Iris pigment epithelial cell (primary cell): ENCODE results near the gene PACSIN2.
"Not testable (repeated sequence)": the region's sequence is repeated elsewhere in the genome, so short reads cannot be mapped to it uniquely, and the experiment has no call there.

ENCODE experiments used
- DNase-seq: peaks from one replicate; pipeline ENCODE4 v3.0.0-alpha.2; 2011; ENCODE audit warnings: low read depth

PACSIN2 gene

DNA sequence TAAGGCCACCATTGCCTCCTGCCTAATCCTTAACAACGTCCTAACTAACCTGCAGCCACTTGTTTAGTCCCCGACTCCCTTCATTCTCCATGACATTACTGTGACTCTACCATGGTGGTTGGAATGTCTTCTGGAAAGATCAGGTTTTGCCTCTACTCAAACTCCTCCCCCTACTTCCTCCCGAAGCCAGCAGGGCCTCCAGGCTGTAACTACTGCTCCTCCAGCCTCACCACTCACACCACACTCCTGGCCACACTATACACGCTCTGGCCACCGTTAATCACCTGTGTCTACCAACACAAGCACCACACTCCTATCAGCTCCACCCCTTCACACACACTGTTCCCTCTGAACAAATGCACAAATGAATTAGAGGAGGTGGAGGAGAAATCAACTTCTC, 69.2 kb downstream of the PACSIN2 start:
- DNase-seq = no peak

DNA sequence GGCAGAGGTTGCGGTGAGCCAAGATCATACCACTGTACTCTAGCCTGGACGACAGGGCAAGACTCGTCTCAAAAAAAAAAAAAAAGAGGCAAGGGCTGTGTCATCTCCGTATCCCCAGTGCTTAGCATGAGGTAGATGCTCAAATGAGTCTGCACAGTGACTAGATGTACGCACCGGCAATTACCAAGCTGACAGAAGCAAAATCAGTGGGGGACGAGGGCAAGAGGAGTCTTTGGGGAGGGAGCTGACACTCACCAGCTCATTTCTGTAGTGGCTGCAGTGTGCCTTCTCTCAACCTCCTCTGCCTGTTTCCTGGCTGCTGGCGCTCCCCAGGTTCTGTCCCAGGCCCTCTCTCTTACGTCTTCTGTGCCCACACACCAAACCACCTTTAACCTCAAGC, 69.9 kb downstream of the PACSIN2 start:
- DNase-seq = no peak

DNA sequence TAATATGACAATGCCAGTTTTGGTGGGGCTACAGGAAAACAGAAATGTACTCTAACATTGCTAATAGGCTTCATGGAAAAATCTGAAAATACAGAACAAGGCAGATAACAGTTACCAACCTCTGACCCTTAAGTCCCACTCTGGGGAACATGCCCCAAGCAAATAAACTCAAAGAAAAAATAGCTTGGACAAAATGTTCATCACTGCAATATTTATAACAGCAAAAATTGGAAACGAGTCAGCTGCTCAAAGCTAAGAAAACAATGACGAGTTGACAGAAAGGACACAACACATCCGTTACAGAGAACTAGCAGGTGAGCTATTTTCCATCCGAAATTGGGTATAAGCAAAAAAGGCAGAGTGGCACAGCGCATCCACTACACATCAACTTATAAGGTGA, 70.5 kb downstream of the PACSIN2 start:
- DNase-seq = no peak

DNA sequence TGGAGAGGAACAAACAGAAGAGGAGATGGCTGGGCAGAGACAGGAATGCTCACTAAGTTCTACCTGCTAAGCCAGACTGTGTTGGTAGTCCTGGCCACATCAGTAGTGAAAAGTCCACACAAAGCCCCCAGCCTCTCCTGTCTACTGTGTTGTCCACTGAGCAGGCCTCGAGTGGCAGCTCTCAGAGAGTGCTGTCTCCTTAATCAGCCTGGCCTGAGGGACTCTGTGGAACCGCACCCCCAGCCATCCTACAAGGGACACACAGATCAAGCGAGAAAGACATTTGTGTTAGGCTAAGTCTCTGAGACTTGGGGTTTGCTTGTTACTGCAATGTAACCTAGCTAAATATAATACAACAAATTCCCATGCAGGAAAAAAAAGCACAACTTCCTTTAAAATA, 71.0 kb downstream of the PACSIN2 start:
- no peak for DNase-seq

DNA sequence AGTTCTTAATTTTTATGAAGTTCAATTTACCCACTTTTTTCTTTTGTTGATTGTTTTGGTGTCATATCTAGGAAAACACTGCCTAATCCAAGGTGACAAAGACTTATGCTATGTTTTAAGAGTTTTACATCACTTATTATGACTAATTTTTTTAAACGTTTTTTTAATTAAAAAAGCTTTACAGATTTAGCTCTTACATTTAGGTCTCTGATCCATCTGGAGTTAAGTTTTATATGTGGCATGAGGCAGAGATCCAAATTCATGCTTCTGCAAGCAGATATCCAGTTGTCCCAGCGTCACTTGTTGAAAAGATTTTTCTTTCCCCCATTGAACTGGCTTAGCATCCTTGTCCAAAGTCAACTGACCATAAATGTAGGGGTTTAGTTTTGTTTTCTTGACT, 72.6 kb downstream of the PACSIN2 start:
- DNase-seq = no peak

DNA sequence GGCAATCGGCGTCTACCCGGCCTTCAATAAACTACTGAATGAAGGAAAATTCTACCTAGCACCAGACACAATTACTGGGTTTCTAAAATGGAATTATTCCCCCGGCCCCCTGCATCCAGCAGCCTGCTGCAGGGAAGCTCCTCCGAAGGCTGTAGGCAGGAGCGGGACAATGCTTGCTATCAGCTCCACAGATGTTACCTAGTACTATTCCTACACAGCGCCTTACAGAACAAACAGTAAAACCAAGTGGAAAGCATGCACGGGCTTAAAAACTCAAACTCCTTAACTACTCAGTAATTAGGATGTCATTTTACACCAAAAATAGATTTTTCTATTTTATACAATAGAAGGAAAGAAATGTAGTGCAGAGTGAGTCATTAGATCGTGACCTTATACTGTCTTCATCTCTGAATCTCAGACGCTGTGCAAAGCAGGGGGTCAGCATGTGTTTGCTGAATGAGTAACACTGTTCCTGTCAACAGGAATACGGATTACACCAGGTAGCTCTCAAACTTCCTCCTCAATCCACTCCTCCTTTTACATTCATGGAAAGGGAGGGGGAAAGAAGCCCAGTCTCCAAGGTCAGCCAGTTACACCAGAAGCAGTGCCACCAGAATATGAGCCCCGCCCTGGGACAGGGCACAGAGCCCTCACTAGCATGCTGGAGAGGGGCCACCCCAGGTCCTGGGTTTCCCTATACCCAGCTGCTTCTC, 74.9 kb downstream of the PACSIN2 start:
- peak; percentile 89 for DNase-seq

DNA sequence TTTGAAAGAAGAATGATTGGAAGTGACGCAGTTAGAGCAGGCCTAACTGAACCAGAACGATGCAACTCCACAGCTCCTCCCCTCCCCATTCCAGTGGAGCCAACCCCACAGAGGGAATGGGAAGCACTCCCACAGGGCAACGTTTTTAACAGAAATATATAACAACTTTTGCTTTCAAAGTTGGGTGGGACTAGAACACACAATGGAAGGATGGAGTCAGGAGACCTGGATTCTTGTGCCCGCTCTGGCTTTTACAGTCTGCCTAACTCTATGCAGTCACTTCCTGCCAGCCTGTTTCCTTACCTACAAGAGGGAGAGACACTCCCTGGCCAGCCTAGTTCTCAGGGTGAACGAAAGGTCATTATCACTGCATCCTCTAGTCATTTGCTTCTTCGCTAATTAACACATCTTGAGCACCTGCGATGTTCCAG, 75.5 kb downstream of the PACSIN2 start:
- DNase-seq = no peak

DNA sequence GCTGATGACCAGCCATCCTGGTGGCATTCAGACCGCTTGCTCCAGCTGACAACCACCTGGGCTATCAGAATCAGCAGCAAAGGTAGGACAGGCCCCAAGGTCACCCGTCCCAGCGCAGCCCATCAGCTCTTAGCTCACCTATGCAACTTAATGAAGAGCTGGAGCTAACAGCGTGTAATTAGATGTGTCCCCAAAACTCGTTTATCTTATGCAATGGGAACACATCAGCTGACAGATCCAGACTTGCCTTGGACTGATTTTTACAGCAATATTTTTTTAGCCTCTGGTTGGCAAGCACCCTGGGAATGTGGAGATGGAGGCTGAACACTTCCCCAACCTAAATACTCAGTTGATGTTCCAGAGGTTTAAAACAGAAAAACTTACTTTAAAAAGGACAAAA, 76.0 kb downstream of the PACSIN2 start:
- no peak for DNase-seq

DNA sequence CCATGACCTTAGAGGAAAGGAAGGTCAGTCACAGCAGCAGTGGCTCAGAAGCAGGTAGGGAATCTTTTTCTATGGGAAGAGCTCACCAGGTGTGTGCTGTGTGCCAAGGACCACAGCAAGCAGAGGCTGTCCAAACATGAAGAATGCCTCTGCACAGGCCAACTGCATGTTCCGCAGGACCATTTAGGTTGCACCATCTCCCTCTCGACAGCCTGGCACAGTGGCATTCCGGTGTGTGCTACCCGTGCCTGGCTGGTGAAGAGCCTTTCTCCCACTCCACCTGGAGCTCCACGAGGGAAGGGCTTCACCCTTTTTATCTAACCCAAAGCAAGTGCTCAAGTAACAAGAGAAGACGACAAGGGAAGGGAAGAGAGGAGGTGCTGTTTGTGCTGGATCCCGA, 76.5 kb downstream of the PACSIN2 start:
- DNase-seq = no peak

DNA sequence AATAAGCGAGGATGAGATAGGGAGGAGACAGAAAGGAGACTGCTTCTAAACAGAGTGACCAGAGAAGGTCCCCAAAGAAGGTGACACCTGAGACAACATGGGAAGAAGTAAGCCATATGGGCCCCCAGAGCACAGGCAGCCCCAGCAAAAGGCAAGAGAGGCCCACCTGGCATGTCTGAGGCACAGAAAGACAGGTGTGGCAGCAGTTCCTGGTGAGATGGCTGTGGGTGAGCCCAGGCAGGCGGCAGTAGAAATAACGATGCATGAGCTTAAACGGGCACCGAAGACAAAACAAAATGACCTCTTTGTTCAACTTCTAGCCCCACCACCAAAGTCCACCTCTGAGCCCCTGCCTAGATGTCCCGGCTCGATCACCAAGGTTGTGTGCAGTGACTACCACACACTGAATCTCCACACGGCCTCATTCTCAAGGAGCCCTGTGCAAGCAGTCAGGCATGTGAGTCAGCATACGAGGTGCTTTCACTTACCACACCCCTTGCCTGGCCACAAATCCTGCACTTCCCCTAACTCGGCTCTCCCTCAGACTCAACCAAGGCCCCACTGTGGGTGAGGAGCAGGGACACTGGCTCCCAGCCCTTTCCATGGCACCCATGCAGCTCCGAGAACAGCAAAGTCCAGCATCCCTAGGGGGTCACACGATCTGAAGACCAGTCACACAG, 77.6 kb downstream of the PACSIN2 start:
- DNase-seq = peak; percentile 94

DNA sequence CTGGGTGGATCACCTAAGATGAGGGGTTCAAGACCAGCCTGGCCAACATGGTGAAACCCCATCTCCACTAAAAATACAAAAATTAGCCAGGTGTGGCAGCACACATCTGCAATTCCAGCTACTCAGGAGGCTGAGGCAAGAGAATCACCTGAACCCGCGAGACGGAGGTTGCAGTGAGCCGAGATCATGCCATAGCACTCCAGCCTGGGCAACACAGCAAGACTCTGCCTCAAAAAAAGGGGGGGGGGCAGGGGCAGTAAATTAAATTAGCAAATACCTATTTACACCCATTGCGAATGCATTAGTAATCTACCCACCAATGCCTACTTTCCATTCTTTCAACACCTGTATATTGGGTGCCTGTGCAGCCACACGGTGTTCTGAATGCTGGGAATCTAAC, 78.3 kb downstream of the PACSIN2 start:
- not testable (repeated sequence) for DNase-seq

DNA sequence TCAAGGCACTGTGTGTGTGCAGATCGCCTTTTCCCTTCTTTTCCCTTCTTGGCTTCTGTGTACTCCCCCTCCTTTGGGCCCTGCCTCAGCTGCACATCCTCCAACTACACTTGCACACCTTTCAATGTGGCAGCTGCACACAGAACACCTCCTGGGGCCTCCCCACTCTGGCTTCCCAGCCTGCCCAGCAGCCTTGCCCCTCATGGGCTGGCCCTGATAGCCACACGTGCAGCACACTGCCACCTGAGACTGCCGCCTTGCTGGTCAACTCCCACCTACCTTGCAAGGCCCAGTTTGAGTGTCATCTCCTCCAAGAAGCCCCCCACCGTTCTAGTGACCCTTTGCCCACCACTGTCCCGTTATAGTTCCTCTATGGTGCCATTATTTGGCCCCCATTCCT, 80.6 kb downstream of the PACSIN2 start:
- DNase-seq = no peak

DNA sequence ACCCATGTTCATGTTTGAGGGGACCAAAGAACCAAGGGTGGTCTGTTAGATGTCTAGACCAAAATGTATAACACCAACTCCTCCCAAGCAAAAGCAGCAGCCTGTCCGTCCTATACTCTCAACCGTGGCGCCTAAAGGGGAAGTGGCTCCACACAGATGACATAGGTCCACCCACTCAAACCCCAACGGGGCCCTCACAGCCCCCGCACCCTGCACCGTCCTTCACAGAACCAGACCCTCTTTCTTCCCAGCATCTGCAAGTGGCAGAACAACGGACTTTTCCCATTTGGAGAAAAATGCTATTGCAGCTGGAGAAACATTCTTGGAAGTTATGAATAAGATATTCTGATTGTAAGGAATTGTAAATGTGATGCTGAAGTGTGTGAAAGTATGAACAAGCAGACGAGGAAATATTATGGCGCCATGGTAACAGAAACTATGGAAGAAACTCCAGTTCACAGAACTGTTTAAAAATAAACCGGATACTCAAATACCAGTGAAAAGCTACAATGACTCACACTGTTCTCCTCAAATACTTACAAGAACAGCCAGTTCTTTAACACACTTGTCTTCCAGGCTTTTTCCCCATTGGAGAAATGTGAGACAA, 81.4 kb downstream of the PACSIN2 start:
- DNase-seq = peak; percentile 95

DNA sequence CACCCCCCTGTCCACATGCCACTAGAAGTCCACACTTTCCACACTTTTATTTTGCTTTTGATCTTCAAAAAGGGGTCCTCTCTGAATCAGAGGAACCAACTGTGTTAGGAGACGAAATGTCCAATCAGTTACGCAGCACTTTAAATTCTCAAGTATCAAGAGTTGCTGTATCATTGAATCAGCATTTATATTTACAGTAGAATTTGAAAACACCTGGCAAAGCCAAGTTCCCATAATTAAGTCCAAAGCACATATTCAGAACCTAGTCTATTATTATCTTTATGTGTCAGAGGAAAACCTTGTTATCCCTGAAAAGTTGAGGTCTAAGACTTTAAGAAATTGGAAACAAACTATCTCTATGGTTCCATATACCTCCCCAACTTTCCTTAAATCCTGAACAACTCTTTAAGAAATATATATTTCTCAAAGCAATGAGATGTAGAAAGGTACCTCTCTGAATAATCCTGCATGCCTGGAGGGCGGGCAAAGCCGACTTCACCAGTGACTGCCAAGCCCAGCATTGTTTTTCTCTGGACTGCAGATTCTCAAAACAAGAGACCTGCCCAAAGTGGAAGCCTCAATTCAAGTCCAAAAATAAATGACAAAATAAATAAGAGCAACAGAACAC, 82.0 kb downstream of the PACSIN2 start:
- no peak for DNase-seq

DNA sequence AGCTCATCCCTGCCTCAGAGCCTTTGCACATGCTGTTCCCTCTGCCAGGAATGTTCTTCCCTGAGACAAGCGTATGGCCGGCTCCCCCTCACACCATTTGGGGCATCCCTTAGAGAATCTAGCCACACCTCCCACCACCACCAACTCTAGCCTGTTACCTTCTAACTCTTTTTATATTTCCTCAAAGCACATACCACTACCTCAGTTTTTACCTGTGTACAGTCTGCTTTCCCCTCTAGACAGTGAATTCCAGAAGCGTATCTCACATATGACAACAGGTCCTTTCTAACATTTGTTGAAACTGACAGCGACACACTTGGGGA, 82.8 kb downstream of the PACSIN2 start:
- DNase-seq = no peak

DNA sequence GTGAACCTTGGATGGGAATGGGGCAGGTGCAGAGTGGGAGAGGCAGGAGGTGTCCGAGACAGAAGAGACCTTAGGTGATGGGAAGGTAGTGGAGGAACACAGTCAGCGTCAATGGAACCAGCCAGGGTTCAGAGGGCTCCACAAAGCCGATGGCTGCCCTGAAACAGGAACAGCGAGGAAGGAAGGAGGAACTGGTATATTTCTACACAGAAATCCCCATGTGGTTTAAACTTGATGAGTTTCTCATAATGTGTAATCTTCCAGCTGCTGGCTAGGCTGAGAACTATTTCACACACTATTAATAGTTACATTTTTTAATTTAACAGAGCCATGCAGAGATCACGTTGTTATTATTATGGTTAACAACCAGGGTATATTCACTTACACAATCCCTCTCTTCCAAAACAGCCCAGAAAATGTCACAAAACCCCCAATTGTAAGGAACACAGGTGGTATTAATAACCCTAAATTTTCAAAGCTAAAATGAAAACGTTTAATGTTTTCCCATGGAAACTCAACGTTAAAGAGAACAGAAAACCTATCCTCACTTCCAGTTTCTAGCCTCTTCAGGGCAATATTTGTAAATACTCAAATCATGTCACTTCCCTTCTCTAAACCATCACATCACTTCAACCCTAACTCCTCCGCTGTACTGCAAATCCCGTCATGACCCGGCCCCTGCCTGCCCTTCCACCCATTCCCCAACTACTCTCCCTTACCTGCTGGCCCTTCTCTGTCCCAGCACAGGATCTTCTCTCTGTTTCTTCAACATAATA, 83.3 kb downstream of the PACSIN2 start:
- no peak for DNase-seq

DNA sequence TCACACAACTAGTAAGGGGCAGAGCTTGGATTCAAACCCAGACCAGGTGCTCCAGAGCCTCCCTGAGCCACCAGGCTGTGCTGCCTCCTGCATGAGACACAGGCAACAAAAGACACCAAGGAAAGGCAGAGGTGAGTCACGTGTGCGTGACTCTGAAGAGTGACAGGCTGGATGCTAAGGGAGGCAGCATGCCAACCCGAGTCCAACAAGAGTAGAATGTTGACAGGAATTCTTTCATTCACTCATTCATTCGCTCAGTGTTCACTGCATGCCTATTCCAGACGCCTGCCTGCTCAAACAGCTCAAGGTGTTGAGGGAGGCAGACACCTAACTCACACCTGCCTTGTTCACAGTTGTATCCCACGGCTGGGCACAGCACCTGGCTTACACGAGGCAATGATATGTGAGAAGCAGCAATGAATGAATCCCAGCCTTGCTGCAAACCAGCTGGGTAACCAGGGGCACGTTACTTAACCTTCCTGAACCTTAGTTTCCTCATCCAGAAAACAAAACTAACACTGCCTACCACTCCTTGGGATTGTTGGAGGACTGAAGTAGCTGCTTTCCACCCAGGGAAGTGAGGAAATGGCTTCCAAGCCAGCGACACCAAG, 84.0 kb downstream of the PACSIN2 start:
- peak; percentile 50 for DNase-seq

DNA sequence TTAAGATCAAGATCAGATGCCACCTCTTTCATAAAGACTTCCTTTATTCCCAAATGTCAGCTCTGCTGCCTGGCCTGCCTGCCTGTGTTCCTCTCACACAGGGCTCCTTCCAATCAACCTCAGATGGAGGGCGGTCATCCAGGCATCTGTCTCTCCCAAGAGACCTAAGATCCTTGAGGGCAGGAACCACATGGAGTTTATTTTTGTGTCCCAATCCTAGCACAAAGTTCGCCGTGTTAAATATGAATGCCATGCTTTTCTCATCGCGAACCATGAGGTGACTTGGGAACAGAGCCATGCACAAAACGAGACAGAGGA, 85.2 kb downstream of the PACSIN2 start:
- DNase-seq = no peak

DNA sequence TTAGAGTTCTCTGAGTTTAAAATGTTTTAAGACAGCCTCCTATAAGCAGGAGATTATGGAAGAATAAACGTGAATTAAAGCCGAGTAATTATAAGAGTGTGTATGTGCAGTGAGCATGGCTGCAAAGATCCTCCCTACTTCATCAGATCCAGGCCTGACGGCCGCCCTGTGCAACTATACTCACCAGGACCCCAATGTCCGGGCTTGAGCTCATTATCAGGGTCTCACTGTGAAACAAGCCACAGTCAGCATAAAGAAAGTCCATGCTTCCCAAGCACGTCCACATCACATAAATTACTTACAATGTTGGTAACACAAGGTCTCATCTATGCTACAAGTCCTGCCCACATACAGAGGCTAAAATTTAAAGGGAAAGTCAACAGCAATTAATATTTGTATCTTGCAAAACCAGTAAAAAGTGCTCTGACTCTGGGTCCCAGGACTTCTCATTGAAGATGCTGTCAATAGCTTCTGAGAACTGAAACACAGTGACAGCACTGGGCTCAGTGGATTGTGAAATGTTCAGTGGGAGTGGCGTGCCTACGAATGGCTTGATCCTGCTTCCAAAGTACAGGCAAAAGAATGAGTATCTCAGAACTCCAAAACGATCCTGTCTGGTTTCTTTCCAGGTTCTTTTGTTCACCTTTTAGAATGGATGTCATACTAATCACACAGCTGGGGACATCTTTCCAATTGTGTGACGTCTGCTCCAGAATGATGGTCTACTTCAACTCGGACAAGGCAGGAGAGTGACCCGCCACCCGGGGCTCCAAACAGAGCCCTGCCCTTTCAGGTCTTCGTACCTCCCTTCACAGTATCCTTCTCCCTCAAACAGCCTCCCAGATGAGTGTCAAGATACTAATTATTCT, 85.7 kb downstream of the PACSIN2 start:
- peak; percentile 47 for DNase-seq

DNA sequence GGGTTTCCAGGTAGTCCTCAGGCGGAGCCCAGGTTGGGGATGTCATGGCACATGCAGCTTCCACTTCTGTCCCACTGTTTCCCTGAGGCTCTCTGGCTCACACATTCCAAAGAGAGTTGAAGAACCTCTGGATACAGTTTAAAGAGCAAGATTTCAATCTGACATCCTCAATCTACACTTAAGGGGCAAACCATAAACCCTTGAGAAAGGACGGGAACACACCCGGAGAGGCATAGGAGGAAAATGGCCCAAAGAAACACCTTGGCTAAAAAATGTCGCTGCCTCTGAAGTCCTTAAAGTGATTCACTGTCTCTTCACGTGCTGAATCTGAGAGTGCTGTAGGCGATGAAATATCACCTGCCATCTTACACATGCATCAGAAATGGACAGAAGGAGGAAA, 87.0 kb downstream of the PACSIN2 start:
- DNase-seq = no peak

DNA sequence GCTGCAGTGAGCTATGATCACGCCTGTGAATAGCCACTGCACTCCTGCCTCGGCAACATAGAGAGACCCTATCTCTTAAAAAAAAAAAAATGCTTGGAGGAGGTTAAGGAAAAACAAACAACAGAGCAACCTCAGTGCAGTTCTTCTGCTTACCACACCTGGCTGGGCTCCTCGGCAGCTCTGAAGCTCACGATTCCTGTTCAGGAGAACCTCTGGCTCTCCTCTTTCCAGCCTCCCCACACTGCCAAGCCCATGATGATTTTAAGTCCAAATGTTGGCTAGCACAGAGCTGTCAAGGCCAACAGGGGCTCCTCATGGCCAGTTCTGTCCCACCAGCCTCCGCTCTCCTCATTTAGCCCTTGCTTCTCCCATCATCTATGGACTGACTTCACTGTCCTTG, 88.2 kb downstream of the PACSIN2 start:
- no peak for DNase-seq
